ENCODE measurements around the gene RFXAP.

- no peak for TF ChIP-seq CTCF (IDR thresholded peaks at IDR 0.05; ENCODE audit: low read depth, low read length, poor library complexity, severe bottlenecking)
- no peak for TF ChIP-seq EZH2phosphoT487 (IDR thresholded peaks at IDR 0.05; ENCODE audit: borderline replicate concordance, low read length)
Measured at GRCh38 chr13:36814465-36814864, 4.6 kb upstream of the RFXAP start.
